ENCODE data around the gene KCNQ2. TPM values are rescaled to one million over a fixed set of nuclear protein-coding genes. Genes with fewer than 3 reads are reported as not detected.
A peak's percentile ranks its signal among the peaks of the same experiment; 100 is the strongest.

KCNQ2 gene
- total RNA-seq, 1 donor from 2014 or later: 14.6 TPM

DNA sequence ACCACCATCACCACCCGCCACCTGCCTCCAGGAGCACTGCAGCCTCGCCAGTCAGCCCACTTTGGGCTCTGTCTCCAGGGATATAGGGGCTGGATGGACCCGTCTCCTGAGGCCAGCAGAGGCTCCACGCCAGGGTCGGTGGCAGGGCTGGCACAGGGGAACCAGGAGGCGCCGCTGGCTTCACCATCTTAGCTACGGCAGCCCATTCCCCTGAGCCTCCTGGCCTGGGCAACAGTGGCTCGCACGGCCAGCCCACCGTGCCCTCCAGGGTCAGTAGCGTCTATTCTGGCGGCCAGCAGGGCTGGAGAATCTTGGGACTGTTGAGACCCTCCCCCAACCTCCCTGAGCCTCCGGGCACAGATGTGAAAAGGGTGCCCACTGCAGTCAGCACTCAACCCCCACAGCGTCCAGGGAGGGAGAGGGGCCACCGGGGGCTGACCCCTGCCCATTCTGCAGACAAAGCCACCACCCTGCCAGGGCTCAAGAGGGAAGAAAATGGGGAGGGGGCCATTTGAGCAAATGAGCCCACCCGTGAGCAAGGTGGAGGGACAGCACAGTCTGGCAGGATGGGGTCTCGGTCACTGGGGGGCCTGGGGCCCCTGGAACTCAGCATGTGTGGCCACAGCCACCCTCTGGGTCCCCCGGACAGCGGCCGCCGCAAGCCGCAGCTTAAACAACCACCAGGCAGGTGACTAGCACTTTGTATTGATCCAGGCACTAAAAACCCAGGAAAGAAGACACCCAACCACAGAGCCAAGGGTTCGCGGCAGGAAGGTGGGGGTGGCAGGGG, 28.7 kb downstream of the KCNQ2 start:
- H3K9me3 Mint-ChIP-seq (ENCODE audit: low read depth): no peaks in the 10 kb centered on the region

DNA sequence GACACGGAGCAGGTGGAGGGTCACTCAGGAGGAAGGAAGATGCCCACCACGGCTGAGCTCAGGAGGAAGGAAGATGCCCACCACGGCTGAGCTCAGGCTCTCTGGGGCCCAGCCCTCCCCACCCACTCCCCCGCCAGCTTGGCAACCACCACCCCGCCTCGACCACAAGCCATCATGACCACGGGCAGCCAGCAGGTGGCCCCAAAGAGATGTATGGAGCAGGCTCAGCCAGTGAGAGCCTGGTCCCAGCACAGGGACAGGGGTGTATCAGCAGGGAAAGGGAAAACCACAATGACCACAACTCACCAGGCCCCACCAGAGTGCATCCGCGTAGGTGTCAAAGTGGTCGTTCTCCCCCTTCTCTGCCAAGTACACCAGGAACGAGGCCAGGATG, 30.4 kb downstream of the KCNQ2 start:
- H3K4me3 Mint-ChIP-seq (ENCODE audit: low read depth): no peak overlapping the region
- H3K9me3 Mint-ChIP-seq (ENCODE audit: low read depth): no peaks in the 10 kb centered on the region
- TF ChIP-seq, protein P1, sequence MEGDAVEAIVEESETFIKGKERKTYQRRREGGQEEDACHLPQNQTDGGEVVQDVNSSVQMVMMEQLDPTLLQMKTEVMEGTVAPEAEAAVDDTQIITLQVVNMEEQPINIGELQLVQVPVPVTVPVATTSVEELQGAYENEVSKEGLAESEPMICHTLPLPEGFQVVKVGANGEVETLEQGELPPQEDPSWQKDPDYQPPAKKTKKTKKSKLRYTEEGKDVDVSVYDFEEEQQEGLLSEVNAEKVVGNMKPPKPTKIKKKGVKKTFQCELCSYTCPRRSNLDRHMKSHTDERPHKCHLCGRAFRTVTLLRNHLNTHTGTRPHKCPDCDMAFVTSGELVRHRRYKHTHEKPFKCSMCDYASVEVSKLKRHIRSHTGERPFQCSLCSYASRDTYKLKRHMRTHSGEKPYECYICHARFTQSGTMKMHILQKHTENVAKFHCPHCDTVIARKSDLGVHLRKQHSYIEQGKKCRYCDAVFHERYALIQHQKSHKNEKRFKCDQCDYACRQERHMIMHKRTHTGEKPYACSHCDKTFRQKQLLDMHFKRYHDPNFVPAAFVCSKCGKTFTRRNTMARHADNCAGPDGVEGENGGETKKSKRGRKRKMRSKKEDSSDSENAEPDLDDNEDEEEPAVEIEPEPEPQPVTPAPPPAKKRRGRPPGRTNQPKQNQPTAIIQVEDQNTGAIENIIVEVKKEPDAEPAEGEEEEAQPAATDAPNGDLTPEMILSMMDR (IDR thresholded peaks at IDR 0.05; ENCODE audit: unreplicated experiment): peak; percentile 37
- H3K4me1 Mint-ChIP-seq (ENCODE audit: low read depth): no peaks in the 10 kb centered on the region
- no peaks in the 10 kb centered on the region for H3K27me3 Mint-ChIP-seq
- peak; percentile 44 for DNase-seq (ENCODE audit: low spot score, unreplicated experiment)
- H3K27ac Mint-ChIP-seq: no peak overlapping the region
- no peaks in the 10 kb centered on the region for H3K36me3 Mint-ChIP-seq (ENCODE audit: insufficient read depth)

More for the DNA sequence above, 28.7 kb downstream of the KCNQ2 start:
- no peak overlapping the region for H3K27ac Mint-ChIP-seq
- H3K4me3 Mint-ChIP-seq (ENCODE audit: low read depth): no peak overlapping the region
- DNase-seq (ENCODE audit: low spot score, unreplicated experiment): no peak
- H3K4me1 Mint-ChIP-seq (ENCODE audit: low read depth): no peaks in the 10 kb centered on the region
- TF ChIP-seq, protein P1 (IDR thresholded peaks at IDR 0.05; ENCODE audit: unreplicated experiment): no peak
- H3K36me3 Mint-ChIP-seq (ENCODE audit: insufficient read depth): no peaks in the 10 kb centered on the region
- peaks cover 3% of the 10 kb centered on the region for H3K27me3 Mint-ChIP-seq

DNA sequence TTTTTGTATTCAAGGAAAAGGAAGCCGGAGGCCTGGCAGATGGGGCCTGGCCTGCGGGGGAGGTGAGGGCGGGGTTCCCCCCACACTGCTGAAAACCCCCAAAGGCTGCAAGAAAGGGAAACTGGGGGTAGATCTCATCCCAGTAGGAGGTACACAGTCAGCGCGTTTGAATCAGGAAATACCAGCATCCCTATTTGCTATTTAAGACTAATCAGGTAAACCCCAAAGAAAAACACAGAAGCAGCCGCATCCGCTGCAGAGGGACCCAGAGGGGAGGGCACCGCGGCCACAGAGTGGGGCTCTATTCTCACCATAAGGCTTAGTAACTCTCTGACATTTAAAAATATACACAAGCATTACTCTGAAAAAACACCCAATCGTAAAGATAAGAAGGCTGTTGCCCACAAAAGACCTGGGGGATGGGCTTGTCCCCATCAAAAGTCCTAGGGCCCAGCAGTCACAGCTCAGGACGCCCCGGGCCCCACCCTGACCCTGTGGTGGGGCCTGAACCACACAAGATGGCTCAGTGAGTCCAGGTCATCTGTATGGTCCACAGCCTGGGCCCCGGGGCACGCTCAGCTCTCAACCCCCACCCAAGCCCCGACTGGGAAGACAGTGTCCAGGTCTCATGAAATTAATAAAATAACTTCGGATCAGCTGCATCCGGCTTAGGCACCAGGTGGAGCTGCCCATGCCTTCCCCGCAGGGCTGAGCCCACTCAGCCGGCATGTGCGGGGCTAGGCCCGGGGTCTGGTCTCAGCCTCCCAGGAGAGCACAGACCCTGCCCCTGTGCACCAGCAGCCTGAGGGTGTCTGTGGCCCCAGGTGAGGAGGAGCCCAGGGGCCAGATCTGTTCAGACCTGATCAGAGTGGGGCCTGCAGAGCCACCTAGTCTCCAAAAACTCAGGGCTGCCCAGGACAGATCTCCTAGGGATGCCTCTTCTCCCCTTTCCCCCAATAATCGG, 31.0 kb downstream of the KCNQ2 start:
- no peak for DNase-seq (ENCODE audit: low spot score, unreplicated experiment)
- Mint-ChIP-seq H3K4me1 (ENCODE audit: low read depth) (no peaks in the 10 kb centered on the region), H3K27ac (no peak overlapping the region), H3K4me3 (ENCODE audit: low read depth) (no peak overlapping the region), H3K36me3 (ENCODE audit: insufficient read depth) (no peaks in the 10 kb centered on the region), H3K9me3 (ENCODE audit: low read depth) (no peaks in the 10 kb centered on the region), H3K27me3 (no peaks in the 10 kb centered on the region)
- TF ChIP-seq, protein P1 (IDR thresholded peaks at IDR 0.05; ENCODE audit: unreplicated experiment): no peak

DNA sequence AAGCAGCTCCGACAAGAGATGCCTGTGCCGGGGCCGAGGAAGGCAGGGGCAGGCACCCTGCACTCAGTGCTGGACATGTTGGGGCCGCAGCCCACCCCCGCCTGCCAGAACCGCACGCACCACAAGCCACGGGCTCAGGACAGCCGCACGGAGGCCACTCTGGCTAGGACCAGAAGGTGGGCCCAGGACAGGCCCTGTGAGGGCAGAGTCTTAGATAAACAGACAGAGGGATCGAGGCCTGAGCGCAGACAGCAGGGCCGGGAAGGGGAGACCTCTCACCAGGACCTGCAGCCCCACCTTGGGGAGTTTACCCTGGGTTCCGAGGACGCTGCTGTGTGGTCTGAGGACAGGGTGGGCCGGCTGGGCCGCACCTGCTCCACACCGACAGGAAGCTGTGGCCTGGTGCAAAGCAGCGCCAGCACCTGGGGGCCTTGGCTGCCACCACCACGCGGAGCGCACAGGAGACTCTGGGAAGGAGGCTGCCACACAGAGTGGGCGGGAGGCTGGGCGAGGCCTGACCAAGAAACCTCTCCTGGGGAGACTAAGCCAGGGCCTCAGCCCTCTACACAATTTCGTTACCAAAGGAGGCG, 32.0 kb downstream of the KCNQ2 start:
- no peaks in the 10 kb centered on the region for H3K36me3 Mint-ChIP-seq (ENCODE audit: insufficient read depth)
- TF ChIP-seq, protein P1 (IDR thresholded peaks at IDR 0.05; ENCODE audit: unreplicated experiment): no peak
- H3K9me3 Mint-ChIP-seq (ENCODE audit: low read depth): no peaks in the 10 kb centered on the region
- no peak overlapping the region for H3K27ac Mint-ChIP-seq
- no peak overlapping the region for H3K4me3 Mint-ChIP-seq (ENCODE audit: low read depth)
- H3K27me3 Mint-ChIP-seq: no peaks in the 10 kb centered on the region
- no peaks in the 10 kb centered on the region for H3K4me1 Mint-ChIP-seq (ENCODE audit: low read depth)
- DNase-seq (ENCODE audit: low spot score, unreplicated experiment): no peak

DNA sequence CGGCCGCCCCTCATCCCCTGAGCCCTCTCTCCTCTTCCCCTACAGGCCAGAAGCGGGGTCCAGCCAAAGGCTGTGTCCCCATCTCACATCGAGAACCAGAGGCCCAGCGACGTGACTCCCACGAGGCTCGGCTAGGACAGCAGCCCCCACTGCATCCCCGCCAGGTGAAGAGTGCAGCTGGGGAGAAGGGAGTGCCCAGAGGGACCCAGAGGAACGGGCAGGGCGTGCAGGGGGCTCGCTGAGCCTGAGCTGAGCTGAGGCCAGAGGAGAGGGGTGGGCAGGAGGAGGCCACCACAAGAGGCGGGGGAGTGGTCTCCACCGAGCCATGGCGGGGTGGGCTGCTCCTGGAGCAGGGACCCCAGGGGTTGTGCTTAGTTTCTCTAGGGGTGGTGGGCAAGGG, 32.6 kb downstream of the KCNQ2 start:
- TF ChIP-seq, protein P1 (IDR thresholded peaks at IDR 0.05; ENCODE audit: unreplicated experiment): no peak
- Mint-ChIP-seq H3K4me3 (ENCODE audit: low read depth) (no peak overlapping the region), H3K36me3 (ENCODE audit: insufficient read depth) (no peaks in the 10 kb centered on the region), H3K27me3 (no peaks in the 10 kb centered on the region), H3K4me1 (ENCODE audit: low read depth) (no peaks in the 10 kb centered on the region), H3K27ac (no peak overlapping the region), H3K9me3 (ENCODE audit: low read depth) (no peaks in the 10 kb centered on the region)
- no peak for DNase-seq (ENCODE audit: low spot score, unreplicated experiment)
